ENCODE measurements around the gene EFL1. TPM values are rescaled to one million over a fixed set of nuclear protein-coding genes. Genes with fewer than 3 reads are reported as not detected.

EFL1 gene
- polyA plus RNA-seq, 10 donors, result 10.8 to 16.3 (median 12.9) TPM

DNA sequence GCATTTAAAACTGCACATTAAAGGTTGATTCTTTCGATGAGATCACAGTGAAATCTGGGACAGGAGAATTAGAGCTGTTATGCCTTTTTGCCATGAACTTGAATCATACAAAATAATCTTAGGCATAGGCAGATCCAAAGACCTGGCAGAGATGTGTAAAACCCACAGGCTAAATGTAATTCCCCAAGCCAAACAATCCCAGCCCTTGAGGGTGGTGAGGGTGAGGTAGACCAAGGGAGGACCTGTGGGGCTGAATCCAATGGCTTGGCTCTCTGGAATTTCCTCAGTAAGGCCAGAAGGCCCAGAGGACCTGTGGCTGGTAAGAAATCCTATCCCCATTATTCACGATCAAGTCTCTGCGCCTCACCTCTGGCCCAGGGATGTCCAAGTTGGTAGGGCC is 136.2 kb downstream of the EFL1 start:
- DNase-seq, result no peak

DNA sequence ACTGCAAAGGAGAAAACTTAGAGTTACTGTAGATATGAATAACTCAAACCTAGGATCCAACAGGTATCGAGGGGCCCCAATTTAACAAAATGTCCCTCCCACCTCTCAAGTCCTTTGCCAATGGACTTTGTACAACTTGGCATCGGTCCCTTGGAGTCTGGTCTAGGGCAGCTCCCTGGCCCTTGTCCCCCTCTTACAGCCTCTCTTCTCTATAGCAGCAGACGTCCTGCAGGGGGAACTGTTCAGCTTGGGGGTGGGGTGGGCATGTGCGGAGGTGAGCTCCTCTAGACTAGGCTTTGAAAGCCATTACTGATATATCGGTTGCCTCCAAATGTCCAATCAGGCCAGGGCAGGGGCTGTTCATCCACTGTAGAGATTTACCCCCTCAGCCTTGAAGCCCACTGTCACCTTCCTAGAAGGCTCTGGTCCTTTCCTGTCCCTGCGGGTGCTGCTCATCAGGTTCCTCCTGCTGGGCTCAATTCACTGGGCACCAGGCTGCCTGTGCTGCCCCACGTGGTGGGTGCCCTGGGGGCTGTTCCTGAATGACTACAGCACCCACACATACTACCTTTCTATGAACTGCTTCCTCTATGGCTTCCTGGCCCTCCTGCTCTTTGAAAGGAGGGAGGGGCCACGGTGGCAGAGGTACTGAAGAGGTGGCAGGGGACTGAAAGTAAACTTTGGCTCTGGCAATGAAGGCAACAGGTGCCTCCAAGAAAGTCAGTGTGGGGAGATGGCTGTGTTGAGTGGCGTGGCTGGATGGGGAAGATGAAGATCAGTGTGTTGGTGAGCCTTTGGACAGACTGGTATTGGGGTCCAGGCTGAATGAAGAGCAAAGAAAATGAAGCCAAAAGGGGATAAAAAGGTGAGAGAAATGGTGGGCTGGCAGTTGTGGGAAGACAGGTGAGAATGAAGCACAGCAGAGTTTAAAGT is 137.9 kb downstream of the EFL1 start:
- DNase-seq, result no peak

- peak; percentile 22 to 93 (median 39) for DNase-seq
Measured at GRCh38 chr15:82122746-82123400, 139.7 kb downstream of the EFL1 start.

DNA sequence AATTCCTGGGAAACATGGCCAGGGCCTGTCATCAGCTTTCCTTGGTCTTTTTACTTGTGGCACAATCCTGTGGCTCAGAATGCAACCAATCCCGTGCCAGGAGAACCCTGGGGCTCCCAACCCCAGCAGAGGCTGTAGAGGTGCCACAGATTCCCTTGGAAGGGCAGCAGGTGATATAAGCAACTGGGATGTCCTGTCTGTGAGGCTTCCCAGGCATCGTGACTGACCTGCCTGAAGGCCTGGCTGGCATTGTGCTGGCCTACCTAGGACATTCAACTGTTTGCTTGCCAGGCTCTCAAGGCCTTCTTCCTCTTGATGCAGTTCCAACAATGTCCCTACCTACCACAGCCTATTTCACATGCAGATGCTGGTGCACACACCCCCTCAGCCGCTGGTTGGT is 144.5 kb downstream of the EFL1 start:
- DNase-seq, result no peak

GRCh38 chr15:82117296-82117695 is 145.2 kb downstream of the EFL1 start:
- DNase-seq, result no peak

GRCh38 chr15:82114660-82115059 is 147.9 kb downstream of the EFL1 start:
- DNase-seq, result no peak

GRCh38 chr15:82113106-82113715 is 149.3 kb downstream of the EFL1 start:
- no peak for DNase-seq

GRCh38 chr15:82111918-82112317 is 150.6 kb downstream of the EFL1 start:
- peak in 2 of 3 donors; percentile 38 to 91 for DNase-seq

DNA sequence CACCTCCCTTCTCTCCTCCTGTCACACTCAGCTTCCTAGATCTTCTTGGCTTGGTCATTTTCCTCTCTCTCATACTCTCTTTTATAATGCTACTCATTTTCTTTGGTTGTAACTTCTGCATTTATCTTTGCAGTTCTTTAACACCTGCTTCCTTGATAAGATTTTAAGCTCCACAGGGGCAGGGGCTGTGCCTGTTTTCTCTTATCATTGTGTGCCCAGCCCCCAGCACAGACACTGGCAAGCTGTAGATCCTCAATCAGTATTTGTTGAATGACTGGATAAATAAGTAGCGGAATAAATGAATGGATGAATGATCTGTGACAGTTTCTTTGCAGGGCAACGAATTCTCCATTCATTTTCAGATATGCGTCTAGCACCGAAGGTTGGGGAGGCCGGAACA is 152.4 kb downstream of the EFL1 start:
- DNase-seq, result no peak

DNA sequence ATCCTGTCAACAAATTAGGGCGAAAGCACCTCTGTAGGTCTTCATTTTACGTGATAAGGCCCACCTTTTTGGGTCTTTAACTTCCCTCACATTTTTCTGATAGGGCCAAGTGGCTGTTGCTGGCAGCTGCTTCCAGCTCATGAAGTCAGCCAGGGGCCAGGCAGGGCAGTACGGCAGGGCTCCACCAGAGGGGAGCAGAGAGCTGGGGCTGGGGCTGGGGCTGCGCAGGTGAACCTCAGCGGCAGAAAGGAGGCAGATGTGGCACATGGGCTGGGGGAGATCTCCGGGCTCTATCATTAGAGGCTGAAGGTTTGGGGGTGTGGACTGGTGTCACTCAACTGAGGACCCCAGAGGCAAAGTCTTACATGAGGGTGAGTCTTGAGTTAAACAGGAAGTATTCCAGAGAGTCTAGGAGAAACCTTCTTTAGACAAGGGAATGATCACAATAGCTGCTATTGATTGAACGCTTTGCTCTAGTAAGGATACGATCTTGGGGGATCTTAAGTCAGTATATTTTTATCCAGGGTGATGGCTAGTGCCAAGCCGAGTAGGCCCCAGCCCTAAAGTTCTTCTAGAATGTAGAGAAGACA is 153.9 kb downstream of the EFL1 start:
- no peak for DNase-seq

- no peak for DNase-seq
Measured at GRCh38 chr15:82106679-82107078, 155.9 kb downstream of the EFL1 start.

DNA sequence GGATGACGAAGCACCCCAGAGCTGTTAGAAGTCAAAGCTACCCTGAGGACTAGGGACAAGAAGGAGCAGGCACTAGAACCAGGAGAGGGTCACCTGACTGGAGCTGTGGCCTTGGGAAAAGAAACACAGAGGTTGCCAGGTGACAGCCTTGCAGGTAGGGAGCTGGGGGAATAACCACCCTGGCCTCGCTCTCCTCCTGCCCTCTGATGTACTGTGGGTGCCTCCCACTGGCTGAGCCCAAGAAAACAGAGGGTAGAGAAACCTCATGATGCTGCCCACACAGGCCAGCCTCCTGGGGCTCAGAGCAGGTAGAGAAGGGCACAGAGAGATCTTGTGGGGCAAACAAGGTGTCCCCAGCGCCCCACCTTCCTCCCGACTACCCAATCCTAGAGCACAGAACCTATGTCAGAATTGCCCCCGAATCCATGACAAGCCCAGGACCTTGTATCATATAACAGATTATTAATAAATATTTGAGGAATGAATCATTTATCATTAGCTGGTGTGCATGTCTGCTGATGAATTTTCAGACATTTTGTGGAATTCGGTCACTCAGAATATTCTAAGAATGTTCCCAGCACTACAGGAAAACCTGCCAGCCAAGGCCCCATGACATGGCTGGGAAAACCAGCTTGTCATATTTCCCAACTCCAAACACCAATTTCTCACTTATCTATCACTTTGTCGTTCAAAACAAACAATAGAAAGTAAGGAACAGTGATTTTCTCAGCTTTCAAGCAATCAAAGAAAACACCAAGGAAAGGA is 156.9 kb downstream of the EFL1 start:
- peak in 1 of 3 donors; percentile 77 for DNase-seq

DNA sequence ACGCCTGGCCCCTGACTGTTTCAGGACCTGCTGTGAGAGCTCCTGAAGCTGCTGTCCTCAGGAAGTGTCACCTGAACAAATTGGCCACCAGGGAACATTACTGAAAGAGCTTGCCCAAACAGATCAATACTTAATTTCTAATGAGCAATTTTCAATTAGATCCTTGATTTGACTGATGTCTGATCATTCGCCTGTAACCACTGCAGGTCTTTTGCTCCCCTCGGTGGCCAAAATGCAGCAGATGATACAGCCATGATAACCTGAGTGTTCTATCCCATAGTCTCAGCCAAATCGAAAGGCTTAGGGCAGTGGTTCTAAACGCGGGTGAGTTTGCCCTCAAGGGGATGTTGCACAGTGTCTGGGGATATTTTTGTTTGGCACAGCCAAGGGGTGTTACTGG is 159.1 kb downstream of the EFL1 start:
- DNase-seq, result no peak

- DNase-seq, result peak in 1 of 3 donors; percentile 12
Measured at GRCh38 chr15:82100111-82100929, 162.2 kb downstream of the EFL1 start.

DNA sequence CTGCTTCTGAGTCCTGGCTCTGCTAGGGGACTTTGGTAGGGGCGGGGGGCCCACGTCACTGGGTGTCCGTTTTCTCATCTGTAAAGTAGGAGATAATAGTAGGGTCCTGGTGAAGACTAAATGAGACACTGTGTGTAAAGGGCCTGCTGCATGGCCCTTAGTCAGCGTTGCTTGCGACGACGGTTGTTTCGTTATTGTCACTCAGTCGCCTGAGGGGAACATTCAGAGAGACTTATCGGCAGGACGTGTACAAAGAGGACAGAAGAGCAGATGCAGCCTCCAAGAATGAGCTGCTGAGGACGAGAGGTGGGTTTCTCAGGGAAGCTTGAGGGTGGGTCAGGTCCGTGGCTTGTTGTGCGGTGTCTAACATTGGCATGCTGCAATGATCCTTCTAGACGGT is 163.9 kb downstream of the EFL1 start:
- no peak for DNase-seq

GRCh38 chr15:82095803-82096202 is 166.7 kb downstream of the EFL1 start:
- DNase-seq, result no peak

GRCh38 chr15:82093774-82094211 is 168.7 kb downstream of the EFL1 start:
- DNase-seq, result peak in 1 of 3 donors; percentile 63

- no peak for DNase-seq
Measured at GRCh38 chr15:82093325-82093724, 169.2 kb downstream of the EFL1 start.

- DNase-seq, result peak in 1 of 3 donors; percentile 19
Measured at GRCh38 chr15:82091636-82092140, 170.8 kb downstream of the EFL1 start.
